ENCODE measurements around the gene INHBC. TPM values are rescaled to one million over a fixed set of nuclear protein-coding genes. Genes with fewer than 3 reads are reported as not detected.

INHBC gene
- total RNA-seq, 3 donors from 2014 or later: not detected

- Histone ChIP-seq H3K27me3 (no peaks in the 10 kb centered on the region), H3K36me3 (no peaks in the 10 kb centered on the region), H3K4me3 (no peak overlapping the region), H3K27ac (no peak overlapping the region), H3K9me3 (no peaks in the 10 kb centered on the region), H3K4me1 (peaks cover 8 to 16% of the 10 kb centered on the region in 2 donors)
- no peak for DNase-seq (ENCODE audit: low spot score in 2 of 2)
- intact Hi-C loops (cut with DNase I; ENCODE audit: low total_unique reads): no loop called here
- TF ChIP-seq POLR2A (IDR thresholded peaks at IDR 0.05) (no peak), CTCF (IDR thresholded peaks at IDR 0.05) (no peak), POLR2AphosphoS5 (IDR thresholded peaks at IDR 0.05) (no peak)
Observed at GRCh38 chr12:57456737-57457490, 22.3 kb downstream of the INHBC start.

- no peaks in the 10 kb centered on the region for H3K27me3 ChIP-seq
- H3K27ac ChIP-seq: peak overlapping the region; percentile 30 to 62
- peaks cover 8 to 16% of the 10 kb centered on the region in 2 donors for H3K4me1 ChIP-seq
- TF ChIP-seq POLR2A (IDR thresholded peaks at IDR 0.05) (no peak), POLR2AphosphoS5 (IDR thresholded peaks at IDR 0.05) (no peak), CTCF (IDR thresholded peaks at IDR 0.05) (no peak)
- H3K4me3 ChIP-seq: peak overlapping the region; percentile 54 to 77 (median 68)
- peak in 1 of 2 donors; percentile 30 for DNase-seq (ENCODE audit: low spot score in 2 of 2)
- intact Hi-C loops (cut with DNase I; ENCODE audit: low total_unique reads): no loop called here
- no peaks in the 10 kb centered on the region for H3K9me3 ChIP-seq
- no peaks in the 10 kb centered on the region for H3K36me3 ChIP-seq
Observed at GRCh38 chr12:57458665-57459054, 24.1 kb downstream of the INHBC start.

- peak overlapping the region; percentile 30 to 62 for H3K27ac ChIP-seq
- TF ChIP-seq CTCF (IDR thresholded peaks at IDR 0.05) (peak; percentile 96 to 98 (median 97)), POLR2AphosphoS5 (IDR thresholded peaks at IDR 0.05) (no peak)
- H3K4me3 ChIP-seq: peak overlapping the region; percentile 54 to 77 (median 68)
- peak; percentile 85 to 88 for DNase-seq (ENCODE audit: low spot score in 2 of 2)
- peaks cover 8 to 16% of the 10 kb centered on the region in 2 donors for H3K4me1 ChIP-seq
- H3K9me3 ChIP-seq: no peaks in the 10 kb centered on the region
- no peaks in the 10 kb centered on the region for H3K27me3 ChIP-seq
- intact Hi-C loops (cut with DNase I; ENCODE audit: low total_unique reads): no loop called here
- H3K36me3 ChIP-seq: no peaks in the 10 kb centered on the region
Observed at GRCh38 chr12:57459055-57459749, 24.6 kb downstream of the INHBC start.

- TF ChIP-seq CTCF (IDR thresholded peaks at IDR 0.05): no peak
- TF ChIP-seq POLR2A (IDR thresholded peaks at IDR 0.05): no peak
- TF ChIP-seq POLR2AphosphoS5 (IDR thresholded peaks at IDR 0.05): no peak
- no peak for DNase-seq (ENCODE audit: low spot score in 2 of 2)
- H3K4me1 ChIP-seq: peaks cover 8 to 16% of the 10 kb centered on the region in 2 donors
- intact Hi-C loops (cut with DNase I; ENCODE audit: low total_unique reads): no loop called here
- no peaks in the 10 kb centered on the region for H3K36me3 ChIP-seq
- H3K4me3 ChIP-seq: peak within 1 kb of the TSS; percentile 54 to 77 (median 68)
- no peaks in the 10 kb centered on the region for H3K27me3 ChIP-seq
- H3K9me3 ChIP-seq: no peaks in the 10 kb centered on the region
- H3K27ac ChIP-seq: peak within 1 kb of the TSS; percentile 30 to 85
Observed at GRCh38 chr12:57459750-57460467, 25.3 kb downstream of the INHBC start, which contains the start of gene GLI1. Gene GLI1 (plus strand): TSS chr12:57459785. CDS start chr12:57463692, 3,907 bp downstream.

Data from breast epithelium (tissue), 4 donors.